PC-9 (cell line): ENCODE results near the gene ZBTB7C. TPM values are rescaled to one million over a fixed set of nuclear protein-coding genes. Genes with fewer than 3 reads are reported as not detected.

Source experiments
- BruUV-seq: library from RNA; stranded (reverse); fragments of 400-500 nt; replicated peaks from 2 replicates; lab custom pipeline; 2021; lab: Mats Ljungman, UMichigan
- CTCF ChIA-PET: fragments of 300-600 bp; sonication (Branson Sonifier 250); formaldehyde crosslinking; loops from one replicate; lab custom pipeline; 2022; ENCODE audit warnings: antibody characterized with exemption; lab: Charles Lee
- POLR2A ChIA-PET: fragments of 300-600 bp; sonication (Branson Sonifier 250); formaldehyde crosslinking; loops from one replicate; lab custom pipeline; 2022; ENCODE audit warnings: antibody characterized with exemption; ENCODE audit not compliant: unreplicated experiment; lab: Charles Lee
- DNase-seq, 2 experiments: peaks; one replicate each; pipeline versions ENCODE4 v3.0.0 to v3.0.0-alpha.2; 2015 to 2022; ENCODE audit warnings: mixed read lengths in 1 of 2
- H2AFZ ChIP-seq: fragments of 200-600 bp; sonication (generic); 2 replicates; pipeline ENCODE4 v1.8.1; 2017; ENCODE audit warnings: antibody characterized with exemption
- H3F3A ChIP-seq: fragments of 200-600 bp; sonication (generic); 2 replicates; pipeline ENCODE4 v1.8.1; 2017; ENCODE audit warnings: antibody characterized with exemption, mild to moderate bottlenecking, low read depth; ENCODE audit not compliant: insufficient read depth
- H3K27ac ChIP-seq: fragments of 200-600 bp; sonication (generic); 2 replicates; pipeline ENCODE4 v1.6.1; 2016; ENCODE audit warnings: mixed run types
- H3K27me3 ChIP-seq: fragments of 200-600 bp; sonication (generic); 2 replicates; pipeline ENCODE4 v1.6.1; 2016; ENCODE audit warnings: low read depth, mixed run types; ENCODE audit not compliant: insufficient read depth
- H3K36me3 ChIP-seq: fragments of 200-600 bp; sonication (generic); 2 replicates; pipeline ENCODE4 v1.6.1; 2016; ENCODE audit warnings: low read depth, mixed run types
- H3K4me1 ChIP-seq: fragments of 200-600 bp; sonication (generic); replicated peaks from 2 replicates; pipeline ENCODE4 v1.6.1; 2016; ENCODE audit warnings: mixed run types; ENCODE audit not compliant: insufficient read depth
- H3K4me2 ChIP-seq: fragments of 200-600 bp; sonication (generic); 2 replicates; pipeline ENCODE4 v1.6.1; 2017; ENCODE audit warnings: mixed run types
- H3K4me3 ChIP-seq: fragments of 200-600 bp; sonication (generic); 2 replicates; pipeline ENCODE4 v1.6.1; 2016; ENCODE audit warnings: mixed run types
- H3K79me2 ChIP-seq: fragments of 200-600 bp; sonication (generic); 2 replicates; pipeline ENCODE4 v1.6.1; 2017; ENCODE audit warnings: low read depth, mixed run types
- H3K9me2 ChIP-seq: fragments of 200-600 bp; sonication (generic); 2 replicates; pipeline ENCODE4 v1.8.1; 2017; ENCODE audit warnings: mild to moderate bottlenecking; ENCODE audit not compliant: insufficient read depth
- H3K9me3 ChIP-seq: fragments of 200-600 bp; sonication (generic); 2 replicates; pipeline ENCODE4 v1.8.1; 2016; ENCODE audit warnings: low read depth; ENCODE audit not compliant: insufficient read depth
- H4K20me1 ChIP-seq: fragments of 200-600 bp; sonication (generic); 2 replicates; pipeline ENCODE4 v1.8.1; 2017; ENCODE audit not compliant: insufficient read depth
- CTCF ChIP-seq: fragments of 200-600 bp; sonication (generic); conservative IDR thresholded peaks from 2 replicates; pipeline ENCODE4 v1.6.1; 2017; ENCODE audit warnings: mixed run types, antibody characterized with exemption, mild to moderate bottlenecking, moderate library complexity
- EZH2 ChIP-seq: fragments of 200-600 bp; sonication (generic); IDR thresholded peaks from 2 replicates; pipeline ENCODE4 v1.8.0; 2017; ENCODE audit warnings: antibody characterized with exemption, low read depth
- intact Hi-C: fragments of 100-400 bp; cut with micrococcal nuclease; formaldehyde crosslinking; loops from one replicate; pipeline ENCODE4 v1.10.0; 2022; ENCODE audit not compliant: unreplicated experiment
- total RNA-seq: library from RNA; stranded (reverse); gene quantifications from 2 replicates; pipeline ENCODE4 v1.2.3, GENCODE V29; 2021

The ZBTB7C gene
- total RNA-seq, 1 experiment from 2014 or later = not detected

GRCh38 chr18:48347756-48348326, 61.3 kb downstream of the ZBTB7C start:
- no peak overlapping the region for H3K4me2 ChIP-seq
- TF ChIP-seq CTCF (no peak), EZH2 (no peak)
- H3K9me2 ChIP-seq = no peaks in the 10 kb centered on the region
- H3K36me3 ChIP-seq = no peaks in the 10 kb centered on the region
- ChIA-PET CTCF (no interaction called here), POLR2A (no interaction called here)
- H3K9me3 ChIP-seq = no peaks in the 10 kb centered on the region
- no peak for DNase-seq
- H3K4me3 ChIP-seq = no peak overlapping the region
- H3K79me2 ChIP-seq = no peaks in the 10 kb centered on the region
- no peaks in the 10 kb centered on the region for H3K27me3 ChIP-seq
- no peaks in the 10 kb centered on the region for H3F3A ChIP-seq
- no peaks in the 10 kb centered on the region for H3K4me1 ChIP-seq
- intact Hi-C loops = loop anchor here (5.0 kb wide), 1 partner anchor 316 kb away; no protein-coding TSS in a partner anchor
- no peaks in the 10 kb centered on the region for H4K20me1 ChIP-seq
- H3K27ac ChIP-seq = no peak overlapping the region
- H2AFZ ChIP-seq = no peak overlapping the region
- no TSS peak for BruUV-seq

- H3K27me3 ChIP-seq = no peaks in the 10 kb centered on the region
- no peak overlapping the region for H3K27ac ChIP-seq
- H3F3A ChIP-seq = no peaks in the 10 kb centered on the region
- no peaks in the 10 kb centered on the region for H3K4me1 ChIP-seq
- H3K9me2 ChIP-seq = no peaks in the 10 kb centered on the region
- H4K20me1 ChIP-seq = no peaks in the 10 kb centered on the region
- no peaks in the 10 kb centered on the region for H3K36me3 ChIP-seq
- H3K79me2 ChIP-seq = no peaks in the 10 kb centered on the region
- POLR2A ChIA-PET = interaction anchor here (0.7 kb wide), 1 partner anchor 8 kb away, joined by 3 read pairs; no protein-coding TSS in a partner anchor
- no peak overlapping the region for H3K4me3 ChIP-seq
- no peaks in the 10 kb centered on the region for H3K9me3 ChIP-seq
- CTCF ChIA-PET = no interaction called here
- intact Hi-C loops = loop anchor here (1.0 to 5.0 kb wide), 2 partner anchors 115 to 313 kb away; no protein-coding TSS in a partner anchor
- no peak for TF ChIP-seq EZH2
- TF ChIP-seq CTCF = peak; percentile 53
- DNase-seq = no peak
- H2AFZ ChIP-seq = no peak overlapping the region
- no peak overlapping the region for H3K4me2 ChIP-seq
- BruUV-seq = no TSS peak
These were observed 63.6 kb downstream of the ZBTB7C start for GRCh38 chr18:48345596-48345995.

- intact Hi-C loops = no loop called here
- Histone ChIP-seq H3K79me2 (no peaks in the 10 kb centered on the region), H3K4me1 (no peaks in the 10 kb centered on the region), H3K4me3 (no peak overlapping the region), H2AFZ (no peak overlapping the region), H3K27ac (no peak overlapping the region), H3K9me2 (no peaks in the 10 kb centered on the region), H3K4me2 (no peak overlapping the region), H3K9me3 (no peaks in the 10 kb centered on the region), H3K27me3 (no peaks in the 10 kb centered on the region), H4K20me1 (no peaks in the 10 kb centered on the region), H3K36me3 (no peaks in the 10 kb centered on the region), H3F3A (no peaks in the 10 kb centered on the region)
- no TSS peak for BruUV-seq
- CTCF ChIA-PET = interaction anchor here (0.7 kb wide), 1 partner anchor 74 kb away, joined by 3 read pairs; no protein-coding TSS in a partner anchor
- no peak for TF ChIP-seq CTCF
- POLR2A ChIA-PET = no interaction called here
- DNase-seq = no peak
These were observed 66.6 kb downstream of the ZBTB7C start for GRCh38 chr18:48342581-48342980.
